Transverse colon (tissue), 4 donors: ENCODE results near the gene PDE7B.

Experiments used
- CTCF ChIP-seq, 5 experiments: fragments of 200-600 bp in 3 of 5; fragments of 450-650 bp in 2 of 5; sonication (generic) in 3 of 5; IDR thresholded peaks; 1 replicate in 2 of 5; 2 replicates in 3 of 5; pipeline ENCODE4 v1.5.1; 2016 to 2017; ENCODE audit warnings: antibody characterized with exemption in 5 of 5, inconsistent platforms in 3 of 5, mild to moderate bottlenecking in 2 of 5, moderate library complexity in 1 of 5
- EP300 ChIP-seq: sonication (generic); formaldehyde crosslinking; IDR thresholded peaks from one replicate; pipeline ENCODE4 v1.6.1; 2017; ENCODE audit warnings: antibody characterized with exemption, low read depth
- POLR2A ChIP-seq: fragments of 450-650 bp; IDR thresholded peaks from one replicate; pipeline ENCODE4 v1.6.1; 2016; ENCODE audit warnings: antibody characterized with exemption, mild to moderate bottlenecking, moderate library complexity
- POLR2AphosphoS5 ChIP-seq, 3 donors: sonication (generic); formaldehyde crosslinking; IDR thresholded peaks; one replicate each; pipeline ENCODE4 v1.6.1; 2016; ENCODE audit warnings: antibody characterized with exemption in 3 of 3

- TF ChIP-seq POLR2AphosphoS5 (IDR thresholded peaks at IDR 0.05) (no peak), CTCF (IDR thresholded peaks at IDR 0.05) (no peak), EP300 (no peak), POLR2A (no peak)
These were observed 84.6 kb downstream of the PDE7B start for GRCh38 chr6:135935941-135936601.
